Testis (tissue), 3 donors: ENCODE results near the gene PARVB. TPM values are rescaled to one million over a fixed set of nuclear protein-coding genes. Genes with fewer than 3 reads are reported as not detected.

Source experiments
- DNase-seq: peaks from one replicate; pipeline ENCODE4 v3.0.0-alpha.2; 2019
- H3K27ac ChIP-seq, 2 donors: fragments of 200-600 bp; sonication (generic); one replicate each; pipeline ENCODE4 v1.5.1; 2019
- H3K27me3 ChIP-seq: fragments of 200-600 bp; sonication (generic); one replicate; pipeline ENCODE4 v1.5.1; 2019
- H3K36me3 ChIP-seq: fragments of 200-600 bp; sonication (generic); one replicate; pipeline ENCODE4 v1.5.1; 2017; ENCODE audit warnings: low read depth; ENCODE audit errors: missing control alignments
- H3K4me1 ChIP-seq: fragments of 200-600 bp; sonication (generic); one replicate; pipeline ENCODE4 v1.5.1; 2019
- H3K4me3 ChIP-seq, 2 donors: fragments of 200-600 bp; sonication (generic); one replicate each; pipeline ENCODE4 v1.5.1; 2017 to 2019
- H3K9me3 ChIP-seq: fragments of 200-600 bp; sonication (generic); one replicate; pipeline ENCODE4 v1.5.1; 2017
- POLR2A ChIP-seq: fragments of 450-650 bp; IDR thresholded peaks from one replicate; pipeline ENCODE4 v1.6.1; 2017; ENCODE audit warnings: antibody characterized with exemption, mild to moderate bottlenecking, moderate library complexity
- WGBS, 2 donors: methylation state at CpG; one replicate each; pipeline ENCODE4 v1.1.5; 2018; 5-methylcytosine and 5-hydroxymethylcytosine counted together
- intact Hi-C: fragments of 100-400 bp; cut with DNase I; formaldehyde crosslinking; loops from one replicate; pipeline ENCODE4 v1.15.1; 2023; ENCODE audit warnings: low total_unique reads
- polyA plus RNA-seq: library from polyadenylated mRNA; stranded (reverse); fragments of 350-450 nt; fragmentation: Illumina TruSeq; extraction: RNeasy Lipid Tissue Mini Kit (QIAGEN cat#74804); gene quantifications from one replicate; pipeline ENCODE4 v1.2.3, GENCODE V29; 2014; ENCODE audit warnings: low read depth, low replicate concordance; ENCODE audit not compliant: insufficient read depth
- total RNA-seq, 2 donors: library from RNA; depleted of rRNA; stranded (reverse); fragments of >200 nt; gene quantifications; one replicate each; pipeline ENCODE4 v1.2.3, GENCODE V29; 2016
- TF ChIP-seq, protein P1 (sequence below), 3 experiments: fragments of 450-650 bp in 2 of 3; fragments of 200-600 bp in 1 of 3; sonication (generic) in 1 of 3; IDR thresholded peaks; one replicate each; pipeline ENCODE4 v1.5.1; 2016 to 2019; ENCODE audit warnings: antibody characterized with exemption in 3 of 3, mild to moderate bottlenecking in 2 of 3, moderate library complexity in 1 of 3

PARVB gene
- total and polyA plus RNA-seq, 3 donors from 2014 or later, result 11.6 to 27.5 (median 23.7) TPM

DNA sequence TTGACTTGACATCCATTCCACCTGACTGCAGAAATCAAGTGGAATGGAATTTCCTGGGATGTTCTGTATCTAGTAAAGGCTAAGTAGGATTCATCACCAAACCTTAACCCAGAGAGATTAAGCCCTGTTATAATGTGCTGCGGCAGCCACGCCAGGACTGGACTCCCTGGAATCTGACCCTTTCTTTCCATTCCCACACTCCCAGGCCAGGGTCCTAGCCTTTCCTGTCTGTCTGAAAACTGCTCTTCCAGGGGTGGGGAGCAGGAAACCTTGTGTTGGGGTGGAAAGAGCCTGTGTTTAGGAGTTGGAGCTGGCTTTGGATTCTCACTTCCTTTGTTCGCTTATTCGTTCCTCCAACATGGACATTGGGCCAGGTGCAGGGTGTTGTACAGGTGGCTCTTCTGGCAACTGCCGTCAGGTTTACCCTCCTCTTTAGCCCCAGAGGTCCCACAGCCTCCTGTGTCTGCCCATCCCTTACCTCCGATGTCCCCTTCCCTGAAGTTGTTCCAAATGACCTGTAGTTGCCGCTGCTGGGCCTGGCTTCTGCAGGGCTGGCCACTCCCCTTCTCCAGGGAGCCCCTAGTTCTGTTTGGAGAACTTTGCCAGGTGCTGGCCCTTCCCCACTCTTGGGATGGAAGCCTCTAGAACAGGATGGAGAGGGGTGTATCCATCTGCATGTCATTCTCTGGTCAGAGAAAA lies 20.5 kb upstream of the PARVB start:
- peaks cover 34% of the 10 kb centered on the region for H3K4me1 ChIP-seq
- no peak for TF ChIP-seq POLR2A
- TF ChIP-seq, protein P1, sequence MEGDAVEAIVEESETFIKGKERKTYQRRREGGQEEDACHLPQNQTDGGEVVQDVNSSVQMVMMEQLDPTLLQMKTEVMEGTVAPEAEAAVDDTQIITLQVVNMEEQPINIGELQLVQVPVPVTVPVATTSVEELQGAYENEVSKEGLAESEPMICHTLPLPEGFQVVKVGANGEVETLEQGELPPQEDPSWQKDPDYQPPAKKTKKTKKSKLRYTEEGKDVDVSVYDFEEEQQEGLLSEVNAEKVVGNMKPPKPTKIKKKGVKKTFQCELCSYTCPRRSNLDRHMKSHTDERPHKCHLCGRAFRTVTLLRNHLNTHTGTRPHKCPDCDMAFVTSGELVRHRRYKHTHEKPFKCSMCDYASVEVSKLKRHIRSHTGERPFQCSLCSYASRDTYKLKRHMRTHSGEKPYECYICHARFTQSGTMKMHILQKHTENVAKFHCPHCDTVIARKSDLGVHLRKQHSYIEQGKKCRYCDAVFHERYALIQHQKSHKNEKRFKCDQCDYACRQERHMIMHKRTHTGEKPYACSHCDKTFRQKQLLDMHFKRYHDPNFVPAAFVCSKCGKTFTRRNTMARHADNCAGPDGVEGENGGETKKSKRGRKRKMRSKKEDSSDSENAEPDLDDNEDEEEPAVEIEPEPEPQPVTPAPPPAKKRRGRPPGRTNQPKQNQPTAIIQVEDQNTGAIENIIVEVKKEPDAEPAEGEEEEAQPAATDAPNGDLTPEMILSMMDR (IDR thresholded peaks at IDR 0.05), result no peak
- H3K4me3 ChIP-seq, result no peak overlapping the region
- H3K27ac ChIP-seq, result no peak overlapping the region
- H3K9me3 ChIP-seq, result no peaks in the 10 kb centered on the region
- H3K36me3 ChIP-seq, result no peaks in the 10 kb centered on the region
- DNase-seq, result peak; percentile 52
- intact Hi-C loops, result no loop called here
- no peaks in the 10 kb centered on the region for H3K27me3 ChIP-seq
- WGBS, 2 donors, result 69 to 75% methylated on average over 7 of the region's 7 CpGs

DNA sequence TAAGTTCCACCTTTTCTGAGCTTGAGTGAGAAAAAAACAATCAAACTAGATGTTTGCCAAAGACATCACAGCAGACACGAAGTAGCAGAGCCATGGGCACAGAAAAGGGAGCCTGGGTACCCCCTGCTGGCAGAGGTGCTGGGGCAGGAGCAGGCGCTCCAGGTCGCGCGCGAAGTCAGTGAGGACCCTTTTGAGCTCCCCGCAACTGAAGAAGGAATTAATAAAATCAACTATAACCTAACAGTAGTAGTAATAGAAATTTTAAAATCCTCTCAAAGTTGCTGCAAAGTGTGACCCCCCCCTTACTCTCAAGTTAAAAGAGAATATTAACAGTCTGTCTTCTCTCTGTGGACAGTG lies 20.0 kb upstream of the PARVB start:
- TF ChIP-seq POLR2A, result no peak
- TF ChIP-seq, protein P1 (IDR thresholded peaks at IDR 0.05), result no peak
- Histone ChIP-seq H3K27me3 (no peaks in the 10 kb centered on the region), H3K4me1 (peaks cover 34% of the 10 kb centered on the region), H3K36me3 (no peaks in the 10 kb centered on the region), H3K9me3 (no peaks in the 10 kb centered on the region), H3K27ac (no peak overlapping the region), H3K4me3 (no peak overlapping the region)
- DNase-seq, result no peak
- 78 to 87% methylated on average over 7 of the region's 7 CpGs for WGBS, 2 donors
- intact Hi-C loops, result no loop called here

DNA sequence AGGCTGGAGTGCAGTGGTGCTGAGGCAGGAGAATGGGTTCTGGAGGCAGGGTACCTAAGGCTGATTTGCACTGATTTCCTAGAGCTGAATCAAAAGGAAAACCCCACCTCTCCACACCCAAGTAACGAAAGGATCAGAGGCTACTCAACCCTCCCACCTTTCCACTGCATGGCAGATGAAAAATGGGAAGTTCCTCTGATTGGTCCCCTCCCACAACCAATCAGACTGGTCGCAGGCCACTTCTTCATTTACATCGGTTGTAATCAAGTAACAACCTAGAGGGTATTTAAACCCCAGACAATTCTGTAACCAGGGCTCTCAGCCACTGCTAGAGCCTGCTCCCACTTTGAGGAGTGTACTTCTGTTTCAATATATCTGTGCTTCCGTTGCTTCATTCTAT lies 18.6 kb upstream of the PARVB start:
- Histone ChIP-seq H3K4me1 (peaks cover 28% of the 10 kb centered on the region), H3K27ac (no peak overlapping the region), H3K27me3 (no peaks in the 10 kb centered on the region), H3K4me3 (no peak overlapping the region), H3K9me3 (no peaks in the 10 kb centered on the region), H3K36me3 (no peaks in the 10 kb centered on the region)
- no peak for DNase-seq
- intact Hi-C loops, result no loop called here
- WGBS, 2 donors, result 67 to 71% methylated on average over 4 of the region's 4 CpGs
- no peak for TF ChIP-seq POLR2A
- TF ChIP-seq, protein P1 (IDR thresholded peaks at IDR 0.05), result no peak

- H3K4me1 ChIP-seq, result no peaks in the 10 kb centered on the region
- H3K27me3 ChIP-seq, result no peaks in the 10 kb centered on the region
- no peaks in the 10 kb centered on the region for H3K9me3 ChIP-seq
- H3K27ac ChIP-seq, result no peak overlapping the region
- no peak overlapping the region for H3K4me3 ChIP-seq
- no peak for DNase-seq
- H3K36me3 ChIP-seq, result no peaks in the 10 kb centered on the region
- intact Hi-C loops, result no loop called here
- TF ChIP-seq, protein P1 (IDR thresholded peaks at IDR 0.05), result no peak
- no peak for TF ChIP-seq POLR2A
- WGBS, 2 donors, result 77 to 85% methylated on average over 5 of the region's 5 CpGs
Observed at GRCh38 chr22:44012162-44012561, 11.9 kb upstream of the PARVB start.

- no peak overlapping the region for H3K27ac ChIP-seq
- H3K4me3 ChIP-seq, result no peak overlapping the region
- no peaks in the 10 kb centered on the region for H3K4me1 ChIP-seq
- H3K9me3 ChIP-seq, result no peaks in the 10 kb centered on the region
- WGBS, 2 donors, result 91 to 92% methylated on average over 7 of the region's 7 CpGs
- H3K27me3 ChIP-seq, result no peaks in the 10 kb centered on the region
- intact Hi-C loops, result no loop called here
- H3K36me3 ChIP-seq, result no peaks in the 10 kb centered on the region
- TF ChIP-seq POLR2A, result no peak
- TF ChIP-seq, protein P1 (IDR thresholded peaks at IDR 0.05), result no peak
- DNase-seq, result no peak
Observed at GRCh38 chr22:44012591-44012990, 11.5 kb upstream of the PARVB start.
